Measurements from ENCODE around the gene RHOBTB1.

- TF ChIP-seq POLR2A (IDR thresholded peaks at IDR 0.05), result no peak
- TF ChIP-seq, protein P1, sequence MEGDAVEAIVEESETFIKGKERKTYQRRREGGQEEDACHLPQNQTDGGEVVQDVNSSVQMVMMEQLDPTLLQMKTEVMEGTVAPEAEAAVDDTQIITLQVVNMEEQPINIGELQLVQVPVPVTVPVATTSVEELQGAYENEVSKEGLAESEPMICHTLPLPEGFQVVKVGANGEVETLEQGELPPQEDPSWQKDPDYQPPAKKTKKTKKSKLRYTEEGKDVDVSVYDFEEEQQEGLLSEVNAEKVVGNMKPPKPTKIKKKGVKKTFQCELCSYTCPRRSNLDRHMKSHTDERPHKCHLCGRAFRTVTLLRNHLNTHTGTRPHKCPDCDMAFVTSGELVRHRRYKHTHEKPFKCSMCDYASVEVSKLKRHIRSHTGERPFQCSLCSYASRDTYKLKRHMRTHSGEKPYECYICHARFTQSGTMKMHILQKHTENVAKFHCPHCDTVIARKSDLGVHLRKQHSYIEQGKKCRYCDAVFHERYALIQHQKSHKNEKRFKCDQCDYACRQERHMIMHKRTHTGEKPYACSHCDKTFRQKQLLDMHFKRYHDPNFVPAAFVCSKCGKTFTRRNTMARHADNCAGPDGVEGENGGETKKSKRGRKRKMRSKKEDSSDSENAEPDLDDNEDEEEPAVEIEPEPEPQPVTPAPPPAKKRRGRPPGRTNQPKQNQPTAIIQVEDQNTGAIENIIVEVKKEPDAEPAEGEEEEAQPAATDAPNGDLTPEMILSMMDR (IDR thresholded peaks at IDR 0.05 in 4 of 5, conservative IDR thresholded peaks at IDR 0.05 in 1 of 5), result no peak
These were observed 37.0 kb upstream of the RHOBTB1 start for GRCh38 chr10:60980997-60981396.
